T-cell (primary cell): ENCODE data around the gene GATAD2A. TPM values are rescaled to one million over a fixed set of nuclear protein-coding genes. Genes with fewer than 3 reads are reported as not detected.
"Not testable (repeated sequence)": the region's sequence is repeated elsewhere in the genome, so short reads cannot be mapped to it uniquely, and the experiment has no call there.

Source experiments
- ATAC-seq, 4 experiments: fragments of 200-7000 bp in 3 of 4; fragments of 150-1000 bp in 1 of 4; cut with Tn5 transposase; replicated peaks in 1 of 4; 1 replicate in 3 of 4; 2 replicates in 1 of 4; pipeline ENCODE4 v1.10.0; 2021; ENCODE audit warnings: moderate library complexity in 3 of 4, mild to moderate bottlenecking in 2 of 4, moderate number of reproducible peaks in 1 of 4
- CTCF ChIA-PET, 2 donors: fragments of 300-600 bp; sonication (Branson Sonifier 250); formaldehyde crosslinking; loops; one replicate each; lab custom pipeline; 2022; ENCODE audit warnings: antibody characterized with exemption in 2 of 2; lab: Charles Lee
- POLR2A ChIA-PET, 2 donors: fragments of 300-600 bp; sonication (Branson Sonifier 250); formaldehyde crosslinking; loops; one replicate each; lab custom pipeline; 2022; ENCODE audit warnings: antibody characterized with exemption in 2 of 2; lab: Charles Lee
- DNase-seq, 35 experiments: peaks; one replicate each; pipeline versions ENCODE4 v3.0.0 to v3.0.0-alpha.2; 2013 to 2023
- H3K27ac ChIP-seq: one replicate; pipeline ENCODE4 v1.5.1; 2013; ENCODE audit warnings: low read length
- H3K27me3 ChIP-seq, 2 experiments: replicated peaks in 1 of 2; 1 replicate in 1 of 2; 2 replicates in 1 of 2; pipeline versions ENCODE4 v1.6.1 to v1.7.0; 2013; ENCODE audit warnings: low read length in 1 of 2, mixed read lengths in 1 of 2; ENCODE audit not compliant: control insufficient read depth in 2 of 2, insufficient read depth in 2 of 2; ENCODE audit errors: extremely low read depth in 1 of 2
- H3K36me3 ChIP-seq, 2 donors: 1 replicate in 1 of 2; 2 replicates in 1 of 2; pipeline versions ENCODE4 v1.6.1 to v1.7.0; 2013; ENCODE audit warnings: low read length in 1 of 2; ENCODE audit not compliant: control insufficient read depth in 2 of 2, insufficient read depth in 1 of 2; ENCODE audit errors: extremely low read depth in 1 of 2
- H3K4me1 ChIP-seq, 2 experiments: 1 replicate in 1 of 2; 2 replicates in 1 of 2; pipeline versions ENCODE4 v1.6.1 to v1.7.0; 2013; ENCODE audit warnings: low read length in 2 of 2, mixed read lengths in 1 of 2; ENCODE audit not compliant: insufficient read depth in 2 of 2, control insufficient read depth in 1 of 2; ENCODE audit errors: extremely low read depth in 1 of 2
- H3K4me3 ChIP-seq, 2 donors: 1 replicate in 1 of 2; 2 replicates in 1 of 2; pipeline versions ENCODE4 v1.5.1 to v1.7.0; 2013; ENCODE audit warnings: mild to moderate bottlenecking in 2 of 2, low read length in 1 of 2, moderate library complexity in 1 of 2; ENCODE audit not compliant: control insufficient read depth in 1 of 2; ENCODE audit errors: extremely low read depth in 1 of 2
- H3K9me3 ChIP-seq: 2 replicates; pipeline ENCODE4 v1.7.0; 2013
- H3K27ac Mint-ChIP-seq, 2 donors: one replicate each; pipeline ENCODE4 v1.8.0; 2020 to 2021; ENCODE audit warnings: mild to moderate bottlenecking in 2 of 2, mixed read lengths in 2 of 2
- H3K27me3 Mint-ChIP-seq, 2 donors: one replicate each; pipeline ENCODE4 v1.8.0; 2021 to 2022; ENCODE audit warnings: mixed read lengths in 2 of 2
- H3K36me3 Mint-ChIP-seq: one replicate; pipeline ENCODE4 v1.8.0; 2021; ENCODE audit warnings: mixed read lengths
- H3K4me1 Mint-ChIP-seq, 3 donors: one replicate each; pipeline ENCODE4 v1.8.0; 2020 to 2022; ENCODE audit warnings: mixed read lengths in 3 of 3, mild to moderate bottlenecking in 1 of 3
- H3K4me3 Mint-ChIP-seq, 3 donors: one replicate each; pipeline ENCODE4 v1.8.0; 2020 to 2022; ENCODE audit warnings: mild to moderate bottlenecking in 3 of 3, mixed read lengths in 3 of 3, moderate library complexity in 3 of 3
- H3K9me3 Mint-ChIP-seq, 3 donors: one replicate each; pipeline ENCODE4 v1.8.0; 2020 to 2022; ENCODE audit warnings: mixed read lengths in 3 of 3
- WGBS: methylation state at CpG from one replicate; pipeline ENCODE4 v1.1.5; 2013; ENCODE audit warnings: missing lambda C conversion rate; ENCODE audit not compliant: insufficient coverage; 5-methylcytosine and 5-hydroxymethylcytosine counted together
- total RNA-seq, 35 experiments: library from RNA in 6 of 35; stranded (reverse) in 6 of 35; fragments of 120-200 nt in 1 of 35; gene quantifications; one replicate each; pipeline versions ENCODE4 v1.2.1 to v1.2.4 and lab custom pipeline; 2013 to 2026

GATAD2A gene
- total RNA-seq, 5 donors from 2014 or later (not counting 1 experiment from before 2014, with no cell fraction given): 114 to 144 (median 133) TPM

DNA sequence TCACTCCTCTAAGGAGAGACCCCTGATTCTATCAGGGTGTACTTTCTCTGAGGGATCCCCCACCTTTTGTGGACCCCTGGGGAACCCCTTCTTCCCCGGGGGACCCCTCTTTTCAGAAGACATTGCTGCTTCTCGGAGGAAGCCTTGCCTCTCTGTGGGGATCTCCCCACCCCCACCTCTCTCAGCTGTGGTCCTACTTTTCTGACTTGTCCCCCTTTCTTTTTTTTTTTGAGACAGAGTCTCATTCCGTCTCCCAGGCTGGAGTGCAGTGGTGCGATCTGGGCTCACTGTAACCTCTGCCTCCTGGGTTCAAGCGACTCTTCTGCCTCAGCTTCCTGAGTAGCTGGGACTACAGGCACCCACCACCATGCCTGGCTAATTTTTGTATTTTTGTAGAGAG lies 18.4 kb upstream of the GATAD2A start:
- H3K4me3 ChIP-seq: peak overlapping the region; percentile 92 to 95
- no peaks in the 10 kb centered on the region for H3K36me3 ChIP-seq
- Mint-ChIP-seq H3K36me3 (peaks cover 8% of the 10 kb centered on the region), H3K4me1 (peaks cover 57 to 59% (median 58%) of the 10 kb centered on the region in 3 donors), H3K27me3 (no peaks in the 10 kb centered on the region), H3K27ac (peak overlapping the region; percentile 84 to 90), H3K4me3 (peak overlapping the region; percentile 88 to 100 (median 91)), H3K9me3 (no peaks in the 10 kb centered on the region)
- 33% methylated on average over 2 of the region's 5 CpGs for WGBS
- CTCF ChIA-PET: no interaction called here
- no peak for ATAC-seq
- H3K4me1 ChIP-seq: peaks cover 42 to 61% of the 10 kb centered on the region in 2 experiments
- DNase-seq: no peak
- peak overlapping the region; percentile 72 for H3K27ac ChIP-seq
- H3K9me3 ChIP-seq: no peaks in the 10 kb centered on the region
- POLR2A ChIA-PET: interaction anchor here in 1 of 2 donors (0.8 kb wide), 1 partner anchor 72 kb away, joined by 7 read pairs; no protein-coding TSS in a partner anchor
- no peaks in the 10 kb centered on the region for H3K27me3 ChIP-seq

GRCh38 chr19:19388568-19389555 lies 16.6 kb upstream of the GATAD2A start:
- peaks cover 68 to 71% (median 68%) of the 10 kb centered on the region in 3 donors for H3K4me1 Mint-ChIP-seq
- POLR2A ChIA-PET: interaction anchor here in 1 of 2 donors (0.6 kb wide), 1 partner anchor 91 kb away, joined by 3 read pairs; no protein-coding TSS in a partner anchor
- Histone ChIP-seq H3K36me3 (no peaks in the 10 kb centered on the region), H3K27me3 (no peaks in the 10 kb centered on the region), H3K9me3 (no peaks in the 10 kb centered on the region), H3K4me3 (peak overlapping the region in 1 of 2 donors; percentile 59), H3K27ac (peak overlapping the region; percentile 7), H3K4me1 (peaks cover 48 to 74% of the 10 kb centered on the region in 2 experiments)
- DNase-seq: no peak
- H3K9me3 Mint-ChIP-seq: no peaks in the 10 kb centered on the region
- H3K4me3 Mint-ChIP-seq: peak overlapping the region; percentile 40 to 100 (median 91)
- CTCF ChIA-PET: interaction anchor here in 1 of 2 donors (1.1 kb wide), 1 partner anchor 16 kb away, joined by 3 read pairs; no protein-coding TSS in a partner anchor
- H3K36me3 Mint-ChIP-seq: peaks cover 8% of the 10 kb centered on the region
- ATAC-seq: no peak
- H3K27me3 Mint-ChIP-seq: no peaks in the 10 kb centered on the region
- WGBS: 89% methylated on average over 4 of the region's 13 CpGs
- H3K27ac Mint-ChIP-seq: peak overlapping the region; percentile 84 to 91

GRCh38 chr19:19389683-19390082 lies 15.8 kb upstream of the GATAD2A start:
- WGBS: 84% methylated on average over 5 of the region's 12 CpGs
- H3K4me3 Mint-ChIP-seq: peak overlapping the region in 2 of 3 donors; percentile 21 to 100
- not testable (repeated sequence) for H3K36me3 Mint-ChIP-seq, H3K36me3 ChIP-seq, H3K27ac ChIP-seq, H3K9me3 Mint-ChIP-seq, H3K27me3 ChIP-seq, DNase-seq, H3K9me3 ChIP-seq, ATAC-seq, H3K4me3 ChIP-seq, H3K27me3 Mint-ChIP-seq
- peaks cover 76 to 77% (median 76%) of the 10 kb centered on the region in 3 donors for H3K4me1 Mint-ChIP-seq
- POLR2A ChIA-PET: interaction anchor here in 1 of 2 donors (0.6 kb wide), 1 partner anchor 211 kb away, joined by 5 read pairs; no protein-coding TSS in a partner anchor
- CTCF ChIA-PET: interaction anchor here in 1 of 2 donors (1.1 kb wide), 1 partner anchor 17 kb away, joined by 3 read pairs; no protein-coding TSS in a partner anchor
- H3K4me1 ChIP-seq: peaks cover 52 to 75% of the 10 kb centered on the region in 2 experiments
- H3K27ac Mint-ChIP-seq: peak overlapping the region; percentile 84 to 91

DNA sequence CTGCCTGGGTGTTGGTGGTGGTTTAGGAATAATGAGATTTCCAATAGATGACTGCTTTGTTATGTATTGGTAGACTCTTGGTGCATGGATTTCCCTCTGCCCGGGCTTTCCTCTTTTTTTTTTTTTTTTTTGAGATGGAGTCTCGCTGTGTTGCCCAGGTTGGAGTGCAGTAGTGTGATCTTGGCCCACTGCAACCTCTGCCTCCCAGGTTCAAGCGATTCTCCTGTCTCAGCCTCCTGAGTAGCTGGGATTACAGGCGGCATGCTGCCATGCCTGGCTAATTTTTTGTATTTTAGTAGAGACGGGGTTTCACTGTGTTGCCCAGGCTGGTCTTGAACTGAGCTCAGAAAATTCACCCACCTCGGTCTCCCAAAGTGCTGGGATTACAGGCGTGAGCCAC lies 11.1 kb upstream of the GATAD2A start:
- ATAC-seq, H3K4me3 ChIP-seq, CTCF ChIA-PET: not testable (repeated sequence)

DNA sequence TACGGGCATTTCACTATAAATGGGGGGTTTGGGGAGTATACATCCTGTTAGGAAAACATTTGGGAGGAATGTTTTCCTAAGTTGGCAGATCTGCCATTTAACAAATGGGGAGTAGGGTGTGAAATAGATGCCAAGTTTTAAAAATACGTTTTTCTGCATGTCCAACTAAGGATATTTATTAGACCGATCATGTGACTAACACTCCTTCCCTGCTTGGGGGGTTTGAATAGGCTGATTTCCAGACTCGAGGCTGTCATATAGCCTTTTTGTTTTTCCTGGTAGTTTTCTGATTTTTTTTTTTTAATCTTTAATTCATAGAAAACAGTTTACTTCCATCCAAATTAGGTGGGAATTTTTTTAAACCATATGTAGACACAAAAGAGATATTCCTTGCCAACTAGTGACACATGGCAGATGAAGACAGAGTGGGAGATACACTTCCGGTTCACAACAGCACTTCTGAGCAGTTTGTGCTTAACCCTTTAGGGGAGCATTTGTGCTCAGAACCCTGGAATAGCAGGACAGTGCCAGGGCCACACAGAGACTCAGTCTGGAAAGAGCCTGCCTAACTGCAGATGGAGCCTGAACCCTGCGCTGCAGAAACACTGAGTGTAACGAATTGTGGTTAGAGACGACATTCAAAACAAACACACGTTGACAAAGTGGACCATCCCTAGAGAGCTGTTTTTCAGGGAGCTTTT lies 5.6 kb upstream of the GATAD2A start:
- no peak overlapping the region for H3K4me3 ChIP-seq
- Mint-ChIP-seq H3K9me3 (no peaks in the 10 kb centered on the region), H3K27ac (peak overlapping the region; percentile 19 to 55), H3K27me3 (no peaks in the 10 kb centered on the region), H3K4me3 (no peak overlapping the region), H3K36me3 (no peaks in the 10 kb centered on the region), H3K4me1 (peaks cover 38 to 51% (median 50%) of the 10 kb centered on the region in 3 donors)
- peaks cover 4 to 11% of the 10 kb centered on the region in 2 experiments for H3K4me1 ChIP-seq
- ChIA-PET POLR2A (interaction anchor here in 1 of 2 donors (0.5 kb wide), 1 partner anchor 72 kb away, joined by 3 read pairs; no protein-coding TSS in a partner anchor), CTCF (interaction anchor here in 1 of 2 donors (1.0 kb wide), 2 partner anchors 14 to 89 kb away, joined by 3 read pairs; no protein-coding TSS in a partner anchor)
- DNase-seq (no peak), ATAC-seq (no peak)
- H3K27ac ChIP-seq: no peak overlapping the region
- H3K9me3 ChIP-seq: no peaks in the 10 kb centered on the region
- WGBS: 85% methylated on average over 6 of the region's 9 CpGs
- H3K27me3 ChIP-seq: no peaks in the 10 kb centered on the region
- H3K36me3 ChIP-seq: no peaks in the 10 kb centered on the region

More for the DNA sequence above, 11.1 kb upstream of the GATAD2A start:
- WGBS: 91% methylated on average over 4 of the region's 7 CpGs
- H3K4me1 ChIP-seq: peaks cover 29 to 47% of the 10 kb centered on the region in 2 experiments
- POLR2A ChIA-PET: interaction anchor here in 1 of 2 donors (1.0 kb wide), 1 partner anchor 11 kb away, joined by 7 read pairs; the partner anchor contains the start of gene GATAD2A
- not testable (repeated sequence) for H3K27me3 Mint-ChIP-seq, H3K27me3 ChIP-seq, H3K36me3 Mint-ChIP-seq, H3K36me3 ChIP-seq, H3K9me3 ChIP-seq, H3K9me3 Mint-ChIP-seq, DNase-seq
- peak overlapping the region; percentile 32 for H3K27ac ChIP-seq
- H3K4me1 Mint-ChIP-seq: peaks cover 57 to 68% (median 65%) of the 10 kb centered on the region in 3 donors
- peak overlapping the region; percentile 79 to 85 for H3K27ac Mint-ChIP-seq
- H3K4me3 Mint-ChIP-seq: peak overlapping the region in 1 of 3 donors; percentile 57
